B cell (primary cell): Measurements from ENCODE around the gene MTMR4. TPM values are rescaled to one million over a fixed set of nuclear protein-coding genes. Genes with fewer than 3 reads are reported as not detected.

Source experiments
- ATAC-seq: fragments of 200-7000 bp; cut with Tn5 transposase; one replicate; pipeline ENCODE4 v1.10.0; 2021; ENCODE audit warnings: low read depth, mild to moderate bottlenecking, moderate number of reproducible peaks, moderate library complexity
- CTCF ChIA-PET: fragments of 350-600 bp; sonication (Branson Sonifier 250); formaldehyde crosslinking; loops from one replicate; lab custom pipeline; 2021; ENCODE audit warnings: antibody characterized with exemption, inconsistent platforms; lab: Charles Lee
- POLR2A ChIA-PET: fragments of 350-600 bp; sonication (Branson Sonifier 250); formaldehyde crosslinking; loops from one replicate; lab custom pipeline; 2021; ENCODE audit warnings: antibody characterized with exemption; lab: Charles Lee
- DNase-seq: peaks from one replicate; pipeline ENCODE4 v3.0.0; 2013
- H2AFZ ChIP-seq: 2 replicates; pipeline ENCODE4 v1.6.1; 2012; ENCODE audit warnings: mild to moderate bottlenecking, low read depth, low read length; ENCODE audit not compliant: insufficient read depth, poor library complexity, severe bottlenecking
- H3K27ac ChIP-seq, 2 donors: 1 replicate in 1 of 2; 2 replicates in 1 of 2; pipeline ENCODE4 v1.5.1; 2012 to 2013; ENCODE audit warnings: low read length in 2 of 2, mild to moderate bottlenecking in 2 of 2, moderate library complexity in 1 of 2
- H3K27me3 ChIP-seq, 4 experiments: fragments of 200-600 bp in 1 of 4; sonication (generic) in 1 of 4; replicated peaks in 1 of 4; 1 replicate in 2 of 4; 2 replicates in 2 of 4; pipeline versions ENCODE4 v1.6.1 to v1.7.0; 2013 to 2016; ENCODE audit warnings: low read length in 3 of 4, mild to moderate bottlenecking in 2 of 4, mixed read lengths in 1 of 4, moderate library complexity in 1 of 4; ENCODE audit not compliant: insufficient read depth in 4 of 4, control insufficient read depth in 3 of 4; ENCODE audit errors: control extremely low read depth in 1 of 4
- H3K36me3 ChIP-seq, 2 experiments: replicated peaks in 1 of 2; 1 replicate in 1 of 2; 2 replicates in 1 of 2; pipeline versions ENCODE4 v1.6.1 to v1.7.1; 2013; ENCODE audit warnings: low read length in 1 of 2; ENCODE audit not compliant: insufficient read depth in 2 of 2, control insufficient read depth in 1 of 2; ENCODE audit errors: control extremely low read depth in 1 of 2, extremely low read depth in 1 of 2
- H3K4me1 ChIP-seq, 2 donors: fragments of 200-600 bp in 1 of 2; sonication (generic) in 1 of 2; 1 replicate in 1 of 2; 2 replicates in 1 of 2; pipeline versions ENCODE4 v1.5.1 to v1.6.1; 2013 to 2017; ENCODE audit warnings: low read length in 2 of 2; ENCODE audit not compliant: control insufficient read depth in 2 of 2, insufficient read depth in 2 of 2
- H3K4me2 ChIP-seq: replicated peaks from 2 replicates; pipeline ENCODE3; 2012; ENCODE audit warnings: mild to moderate bottlenecking, low read depth, low read length; ENCODE audit not compliant: poor library complexity, severe bottlenecking
- H3K4me3 ChIP-seq, 5 experiments: fragments of 200-600 bp in 1 of 5; sonication (generic) in 1 of 5; 1 replicate in 3 of 5; 2 replicates in 2 of 5; pipeline versions ENCODE4 v1.5.1 to v1.7.0; 2011 to 2016; ENCODE audit warnings: low read length in 4 of 5, mild to moderate bottlenecking in 4 of 5, low read depth in 2 of 5, control low read depth in 1 of 5, moderate library complexity in 1 of 5; ENCODE audit not compliant: insufficient read depth in 1 of 5; ENCODE audit errors: control extremely low read depth in 1 of 5, extremely low read depth in 1 of 5
- H3K79me2 ChIP-seq: fragments of 200-600 bp; sonication (generic); one replicate; pipeline ENCODE4 v1.6.0; 2016; ENCODE audit warnings: low read length; ENCODE audit not compliant: control insufficient read depth, insufficient read depth
- H3K9ac ChIP-seq: fragments of 200-600 bp; sonication (generic); 2 replicates; pipeline ENCODE4 v1.6.1; 2017; ENCODE audit warnings: mild to moderate bottlenecking, low read length, moderate library complexity
- H3K9me3 ChIP-seq, 3 donors: one replicate each; pipeline versions ENCODE4 v1.6.1 to v1.7.1; 2013; ENCODE audit warnings: low read length in 2 of 3; ENCODE audit not compliant: control insufficient read depth in 2 of 3, insufficient read depth in 1 of 3; ENCODE audit errors: control extremely low read depth in 1 of 3
- H4K20me1 ChIP-seq: 2 replicates; pipeline ENCODE4 v1.6.0; 2012; ENCODE audit warnings: mild to moderate bottlenecking, low read length; ENCODE audit not compliant: insufficient read depth, control insufficient read depth, poor library complexity, severe bottlenecking
- H3K27ac Mint-ChIP-seq: one replicate; pipeline ENCODE4 v1.8.0; 2021; ENCODE audit warnings: mixed read lengths
- H3K27me3 Mint-ChIP-seq: one replicate; pipeline ENCODE4 v1.8.0; 2021; ENCODE audit warnings: mixed read lengths
- H3K4me1 Mint-ChIP-seq: one replicate; pipeline ENCODE4 v1.8.0; 2021; ENCODE audit warnings: mixed read lengths
- H3K4me3 Mint-ChIP-seq: one replicate; pipeline ENCODE4 v1.8.0; 2021; ENCODE audit warnings: mixed read lengths
- H3K9me3 Mint-ChIP-seq: one replicate; pipeline ENCODE4 v1.8.0; 2022; ENCODE audit warnings: mixed read lengths; ENCODE audit not compliant: insufficient read depth
- CTCF ChIP-seq: fragments of 200-600 bp; IDR thresholded peaks from one replicate; pipeline ENCODE4 v1.8.0; 2022; ENCODE audit warnings: antibody characterized with exemption, mild to moderate bottlenecking
- EZH2 ChIP-seq: IDR thresholded peaks from 2 replicates; pipeline ENCODE4 v1.6.1; 2012; ENCODE audit warnings: borderline replicate concordance, low read depth, mild to moderate bottlenecking, moderate library complexity, low read length; ENCODE audit not compliant: insufficient read depth, poor library complexity, severe bottlenecking
- WGBS: methylation state at CpG from one replicate; pipeline ENCODE4 v1.1.5; 2013; ENCODE audit warnings: missing lambda C conversion rate; ENCODE audit not compliant: insufficient coverage; 5-methylcytosine and 5-hydroxymethylcytosine counted together
- intact Hi-C: fragments of 100-400 bp; cut with micrococcal nuclease; formaldehyde crosslinking; loops from one replicate; pipeline ENCODE4 v1.10.0; 2022
- polyA plus RNA-seq: library from polyadenylated mRNA; depleted of rRNA; stranded (reverse); fragments of >200 nt; gene quantifications from 2 replicates; pipeline ENCODE4 v1.2.3, GENCODE V29; 2012
- total RNA-seq, 2 donors: library from RNA; stranded (reverse); fragments of 120-200 nt in 1 of 2; gene quantifications; 1 replicate in 1 of 2; 2 replicates in 1 of 2; pipeline versions ENCODE4 v1.2.3 to v1.2.4, GENCODE V29; 2013 to 2022

Gene MTMR4
- total and polyA plus RNA-seq, 2 donors (not counting 1 experiment from before 2014, with no cell fraction given), result 35.2 to 84.7 TPM

GRCh38 chr17:58560511-58560910 is 46.1 kb upstream of the MTMR4 start:
- CTCF ChIA-PET, result interaction anchor here (1.2 kb wide), 1 partner anchor 9 kb away, joined by 3 read pairs; no protein-coding TSS in a partner anchor
- Histone ChIP-seq H3K4me1 (peaks cover 14 to 16% of the 10 kb centered on the region in 2 donors), H3K9me3 (no peaks in the 10 kb centered on the region), H3K4me2 (no peak overlapping the region), H3K27ac (no peak overlapping the region), H2AFZ (no peak overlapping the region), H3K4me3 (no peak overlapping the region), H3K9ac (no peak overlapping the region), H3K79me2 (no peaks in the 10 kb centered on the region), H4K20me1 (no peaks in the 10 kb centered on the region), H3K27me3 (no peaks in the 10 kb centered on the region), H3K36me3 (no peaks in the 10 kb centered on the region)
- Mint-ChIP-seq H3K27ac (no peak overlapping the region), H3K27me3 (no peaks in the 10 kb centered on the region), H3K9me3 (no peaks in the 10 kb centered on the region), H3K4me3 (no peak overlapping the region), H3K4me1 (peaks cover 19% of the 10 kb centered on the region)
- POLR2A ChIA-PET, result no interaction called here
- DNase-seq (no peak), ATAC-seq (no peak)
- intact Hi-C loops, result no loop called here
- TF ChIP-seq EZH2 (no peak), CTCF (no peak)
- WGBS, result 82% methylated on average over 1 of the region's 1 CpG

GRCh38 chr17:58557981-58558380 is 43.5 kb upstream of the MTMR4 start:
- H4K20me1 ChIP-seq, result no peaks in the 10 kb centered on the region
- ChIA-PET CTCF (no interaction called here), POLR2A (no interaction called here)
- no peaks in the 10 kb centered on the region for H3K9me3 ChIP-seq
- Mint-ChIP-seq H3K9me3 (no peaks in the 10 kb centered on the region), H3K4me3 (no peak overlapping the region), H3K27ac (no peak overlapping the region), H3K4me1 (peaks cover 31% of the 10 kb centered on the region), H3K27me3 (no peaks in the 10 kb centered on the region)
- H3K4me1 ChIP-seq, result peaks cover 14 to 26% of the 10 kb centered on the region in 2 donors
- TF ChIP-seq EZH2, result no peak
- TF ChIP-seq CTCF, result no peak
- H3K36me3 ChIP-seq, result no peaks in the 10 kb centered on the region
- ATAC-seq (no peak), DNase-seq (no peak)
- no peak overlapping the region for H2AFZ ChIP-seq
- no peaks in the 10 kb centered on the region for H3K79me2 ChIP-seq
- H3K4me3 ChIP-seq, result no peak overlapping the region
- no peaks in the 10 kb centered on the region for H3K27me3 ChIP-seq
- WGBS, result 83% methylated on average over 2 of the region's 3 CpGs
- no peak overlapping the region for H3K27ac ChIP-seq
- intact Hi-C loops, result no loop called here
- no peak overlapping the region for H3K4me2 ChIP-seq
- no peak overlapping the region for H3K9ac ChIP-seq
